ENCODE measurements around the gene ZSWIM9. TPM values are rescaled to one million over a fixed set of nuclear protein-coding genes. Genes with fewer than 3 reads are reported as not detected.

The ZSWIM9 gene
- total RNA-seq, 1 donor from 2014 or later = 0.36 TPM

GRCh38 chr19:48170817-48171347 is 402 bp downstream of the ZSWIM9 start:
- no peaks in the 10 kb centered on the region for H3K9me3 ChIP-seq (ENCODE audit: low read depth)
- peak overlapping the region; percentile 90 for H2AFZ ChIP-seq (replicated peaks)
- peaks cover 54% of the 10 kb centered on the region for H3K79me2 ChIP-seq (ENCODE audit: low read depth)
- H3K4me1 Mint-ChIP-seq = peaks cover 10% of the 10 kb centered on the region
- peaks cover 14% of the 10 kb centered on the region for H3F3A ChIP-seq (ENCODE audit: low read depth)
- peaks cover 18% of the 10 kb centered on the region for H4K20me1 ChIP-seq (ENCODE audit: low read depth)
- H3K4me1 ChIP-seq = peaks cover 4% of the 10 kb centered on the region
- no peaks in the 10 kb centered on the region for H3K36me3 ChIP-seq
- H3K4me2 ChIP-seq = peak overlapping the region; percentile 88
- peak overlapping the region; percentile 98 for H3K4me3 Mint-ChIP-seq
- no peak for TF ChIP-seq EZH2 (IDR thresholded peaks at IDR 0.05)
- no peak for TF ChIP-seq EZH2phosphoT487 (IDR thresholded peaks at IDR 0.05)
- no peak for TF ChIP-seq CTCF (IDR thresholded peaks at IDR 0.05)
- H3K27me3 ChIP-seq = no peaks in the 10 kb centered on the region
- H3K36me3 Mint-ChIP-seq = peaks cover 20% of the 10 kb centered on the region
- H3K27ac Mint-ChIP-seq = peak overlapping the region; percentile 23
- peak overlapping the region; percentile 97 for H3K4me3 ChIP-seq
- H3K27me3 Mint-ChIP-seq (ENCODE audit: insufficient read depth, low read depth) = peaks cover 3% of the 10 kb centered on the region
- peak overlapping the region; percentile 73 for H3K9ac ChIP-seq
- H3K27ac ChIP-seq = no peak overlapping the region
- DNase-seq (ENCODE audit: low spot score) = peak; percentile 36
- H3K9me3 Mint-ChIP-seq = no peaks in the 10 kb centered on the region

DNA sequence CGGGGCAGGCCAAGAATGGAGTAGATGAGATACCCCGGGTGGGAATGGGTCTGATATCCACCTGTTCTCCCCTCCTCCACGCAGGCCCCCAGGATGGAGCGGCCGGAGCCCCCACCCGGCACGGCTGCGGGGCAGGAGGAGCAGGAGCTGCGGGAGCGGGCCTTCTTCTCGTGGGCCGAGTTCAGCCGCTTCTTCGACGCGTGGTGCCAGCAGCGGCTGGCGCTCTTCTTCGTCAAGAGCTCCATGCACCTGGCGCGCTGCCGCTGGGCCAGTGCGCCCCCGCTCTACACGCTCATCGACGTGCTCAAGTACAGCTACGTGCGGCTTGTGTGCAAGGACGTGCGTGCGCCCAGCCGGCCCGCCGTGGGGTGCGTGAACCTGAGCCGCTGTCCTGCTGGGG is 1.2 kb downstream of the ZSWIM9 start:
- Mint-ChIP-seq H3K36me3 (peaks cover 22% of the 10 kb centered on the region), H3K27ac (no peak overlapping the region), H3K4me3 (peak overlapping the region; percentile 98), H3K9me3 (no peaks in the 10 kb centered on the region), H3K27me3 (ENCODE audit: insufficient read depth, low read depth) (peaks cover 3% of the 10 kb centered on the region), H3K4me1 (peaks cover 10% of the 10 kb centered on the region)
- Histone ChIP-seq H4K20me1 (ENCODE audit: low read depth) (peaks cover 18% of the 10 kb centered on the region), H2AFZ (replicated peaks) (no peak overlapping the region), H3K36me3 (no peaks in the 10 kb centered on the region), H3K9me3 (ENCODE audit: low read depth) (no peaks in the 10 kb centered on the region), H3K4me1 (peaks cover 4% of the 10 kb centered on the region), H3K27me3 (no peaks in the 10 kb centered on the region), H3K79me2 (ENCODE audit: low read depth) (peaks cover 45% of the 10 kb centered on the region), H3F3A (ENCODE audit: low read depth) (peaks cover 14% of the 10 kb centered on the region), H3K4me2 (peak overlapping the region; percentile 88), H3K4me3 (peak overlapping the region; percentile 97), H3K27ac (no peak overlapping the region), H3K9ac (no peak overlapping the region)
- no peak for TF ChIP-seq EZH2phosphoT487 (IDR thresholded peaks at IDR 0.05)
- no peak for TF ChIP-seq EZH2 (IDR thresholded peaks at IDR 0.05)
- TF ChIP-seq CTCF (IDR thresholded peaks at IDR 0.05) = no peak
- no peak for DNase-seq (ENCODE audit: low spot score)

DNA sequence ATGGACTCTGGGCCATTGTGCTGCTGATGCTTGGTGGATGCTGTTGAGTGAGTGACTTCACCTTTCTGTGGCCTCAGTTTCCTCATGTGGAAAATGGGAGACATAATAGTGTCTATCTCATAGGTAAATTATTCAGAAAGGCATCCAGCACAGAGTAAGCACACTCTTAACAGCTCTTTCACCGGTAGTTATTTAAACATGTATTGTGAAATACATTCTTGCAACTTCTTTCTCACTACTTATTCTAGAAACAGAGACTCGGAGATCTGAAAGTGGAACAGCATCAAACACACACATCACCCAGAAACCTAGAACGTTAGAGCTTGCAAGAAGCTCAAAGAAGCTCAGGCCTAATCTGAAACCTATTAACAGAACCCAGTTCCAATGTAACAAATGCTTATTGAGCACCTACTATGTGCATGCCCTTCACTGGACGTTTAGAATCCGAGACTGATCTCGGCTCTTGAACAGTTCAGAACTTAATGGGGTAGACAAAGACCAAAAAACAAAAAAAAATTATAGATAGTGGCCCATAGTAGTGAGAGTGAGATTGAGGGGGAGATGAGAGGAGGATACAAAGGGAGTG is 4.1 kb downstream of the ZSWIM9 start:
- Histone ChIP-seq H3K79me2 (ENCODE audit: low read depth) (peaks cover 17% of the 10 kb centered on the region), H3K4me3 (no peak overlapping the region), H3K9me3 (ENCODE audit: low read depth) (no peaks in the 10 kb centered on the region), H3K36me3 (no peaks in the 10 kb centered on the region), H2AFZ (replicated peaks) (no peak overlapping the region), H3K4me1 (peaks cover 4% of the 10 kb centered on the region), H3K27me3 (no peaks in the 10 kb centered on the region), H3F3A (ENCODE audit: low read depth) (peaks cover 3% of the 10 kb centered on the region), H4K20me1 (ENCODE audit: low read depth) (no peaks in the 10 kb centered on the region), H3K9ac (no peak overlapping the region), H3K27ac (no peak overlapping the region), H3K4me2 (no peak overlapping the region)
- H3K27me3 Mint-ChIP-seq (ENCODE audit: insufficient read depth, low read depth) = peaks cover 3% of the 10 kb centered on the region
- no peak for DNase-seq (ENCODE audit: low spot score)
- no peak overlapping the region for H3K4me3 Mint-ChIP-seq
- TF ChIP-seq EZH2phosphoT487 (IDR thresholded peaks at IDR 0.05) = no peak
- no peak for TF ChIP-seq CTCF (IDR thresholded peaks at IDR 0.05)
- no peak for TF ChIP-seq EZH2 (IDR thresholded peaks at IDR 0.05)
- H3K4me1 Mint-ChIP-seq = peaks cover 7% of the 10 kb centered on the region
- H3K9me3 Mint-ChIP-seq = no peaks in the 10 kb centered on the region
- peaks cover 34% of the 10 kb centered on the region for H3K36me3 Mint-ChIP-seq
- no peak overlapping the region for H3K27ac Mint-ChIP-seq
